Prostate gland (tissue), 2 donors: ENCODE data around the gene RGS12.

Experiments
- POLR2A ChIP-seq: fragments of 450-650 bp; IDR thresholded peaks from one replicate; pipeline ENCODE4 v1.6.1; 2016; ENCODE audit warnings: antibody characterized with exemption, mild to moderate bottlenecking
- TF ChIP-seq, protein P1 (sequence below), 4 experiments: fragments of 200-600 bp in 2 of 4; fragments of 450-650 bp in 2 of 4; sonication (generic) in 2 of 4; IDR thresholded peaks; 1 replicate in 3 of 4; 2 replicates in 1 of 4; pipeline ENCODE4 v1.5.1; 2016 to 2019; ENCODE audit warnings: antibody characterized with exemption in 4 of 4, mild to moderate bottlenecking in 2 of 4, moderate library complexity in 2 of 4

DNA sequence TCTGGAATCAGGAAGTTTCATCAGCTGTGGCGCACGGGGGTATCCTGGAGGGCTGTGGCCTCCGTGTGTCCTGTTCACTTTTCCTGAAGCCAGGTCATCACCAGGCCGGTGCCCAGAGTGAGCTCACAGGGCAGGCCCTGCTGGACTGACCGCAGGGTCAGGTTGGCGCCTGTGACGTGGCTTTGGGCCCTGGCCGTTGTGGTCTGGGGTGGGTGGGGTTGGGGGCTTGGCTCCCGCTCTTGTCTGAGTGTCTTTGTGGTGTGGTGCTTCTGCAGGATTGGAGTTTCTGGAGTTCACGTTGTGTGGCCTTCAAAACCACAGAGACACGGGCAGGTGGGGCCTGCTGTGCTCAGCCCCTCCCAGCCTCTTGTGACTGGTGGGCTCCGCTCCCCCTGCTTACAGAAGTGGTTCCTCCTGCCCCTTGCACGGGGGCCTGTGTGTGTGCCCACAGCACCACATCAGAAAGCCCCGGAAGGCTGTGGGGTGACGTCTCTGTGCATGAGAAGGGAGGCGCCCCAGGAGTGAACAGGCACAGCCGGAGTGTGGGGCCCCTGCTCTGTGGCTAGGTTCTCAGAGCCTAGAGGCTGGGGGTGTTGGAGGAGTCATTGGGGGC, 9.5 kb downstream of the RGS12 start:
- TF ChIP-seq, protein P1, sequence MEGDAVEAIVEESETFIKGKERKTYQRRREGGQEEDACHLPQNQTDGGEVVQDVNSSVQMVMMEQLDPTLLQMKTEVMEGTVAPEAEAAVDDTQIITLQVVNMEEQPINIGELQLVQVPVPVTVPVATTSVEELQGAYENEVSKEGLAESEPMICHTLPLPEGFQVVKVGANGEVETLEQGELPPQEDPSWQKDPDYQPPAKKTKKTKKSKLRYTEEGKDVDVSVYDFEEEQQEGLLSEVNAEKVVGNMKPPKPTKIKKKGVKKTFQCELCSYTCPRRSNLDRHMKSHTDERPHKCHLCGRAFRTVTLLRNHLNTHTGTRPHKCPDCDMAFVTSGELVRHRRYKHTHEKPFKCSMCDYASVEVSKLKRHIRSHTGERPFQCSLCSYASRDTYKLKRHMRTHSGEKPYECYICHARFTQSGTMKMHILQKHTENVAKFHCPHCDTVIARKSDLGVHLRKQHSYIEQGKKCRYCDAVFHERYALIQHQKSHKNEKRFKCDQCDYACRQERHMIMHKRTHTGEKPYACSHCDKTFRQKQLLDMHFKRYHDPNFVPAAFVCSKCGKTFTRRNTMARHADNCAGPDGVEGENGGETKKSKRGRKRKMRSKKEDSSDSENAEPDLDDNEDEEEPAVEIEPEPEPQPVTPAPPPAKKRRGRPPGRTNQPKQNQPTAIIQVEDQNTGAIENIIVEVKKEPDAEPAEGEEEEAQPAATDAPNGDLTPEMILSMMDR (IDR thresholded peaks at IDR 0.05) = no peak
- TF ChIP-seq POLR2A = no peak
